Measurements from ENCODE around the gene RBM47. TPM values are rescaled to one million over a fixed set of nuclear protein-coding genes. Genes with fewer than 3 reads are reported as not detected.

Gene RBM47
- total and polyA plus RNA-seq, 2 experiments from 2014 or later = 35.6 to 139 TPM

GRCh38 chr4:40417941-40418340 is 211.7 kb downstream of the RBM47 start:
- no peak for ATAC-seq
- Mint-ChIP-seq H3K36me3 (ENCODE audit: low read depth) (peaks cover 24% of the 10 kb centered on the region), H3K27ac (no peak overlapping the region), H3K27me3 (ENCODE audit: insufficient read depth, low read depth, poor library complexity) (no peaks in the 10 kb centered on the region), H3K4me1 (no peaks in the 10 kb centered on the region), H3K9me3 (peaks cover 8% of the 10 kb centered on the region; the same call in 2 of the 3 replicates), H3K4me3 (no peak overlapping the region)
- Histone ChIP-seq H2AFZ (no peak overlapping the region), H3K9me2 (ENCODE audit: insufficient read depth) (no peaks in the 10 kb centered on the region), H3K4me3 (no peak overlapping the region), H3K4me2 (no peak overlapping the region), H3K27me3 (ENCODE audit: insufficient read depth) (no peaks in the 10 kb centered on the region), H3K36me3 (ENCODE audit: insufficient read depth) (peaks cover 11% of the 10 kb centered on the region), H3K79me2 (replicated peaks; ENCODE audit: insufficient read depth) (no peaks in the 10 kb centered on the region), H3K27ac (ENCODE audit: low read depth) (no peak overlapping the region), H4K20me1 (replicated peaks; ENCODE audit: insufficient read depth) (no peaks in the 10 kb centered on the region), H3K4me1 (ENCODE audit: insufficient read depth) (no peaks in the 10 kb centered on the region), H3F3A (replicated peaks; ENCODE audit: low read depth) (no peaks in the 10 kb centered on the region)
- no peak for DNase-seq (ENCODE audit: low spot score)
- TF ChIP-seq CREB1 (CRISPR knock-in tag; IDR thresholded peaks at IDR 0.05; ENCODE audit: low read depth) = no peak
- TF ChIP-seq JUNB (IDR thresholded peaks at IDR 0.05; ENCODE audit: unreplicated experiment) = no peak
- TF ChIP-seq REST (IDR thresholded peaks at IDR 0.05; ENCODE audit: unreplicated experiment) = no peak
- TF ChIP-seq POLR2AphosphoS5 (IDR thresholded peaks at IDR 0.05; ENCODE audit: low read depth) = no peak
- no peak for TF ChIP-seq NANOG (IDR thresholded peaks at IDR 0.05; ENCODE audit: borderline replicate concordance)
- no peak for TF ChIP-seq EZH2 (IDR thresholded peaks at IDR 0.05; ENCODE audit: low read depth, unreplicated experiment)
- TF ChIP-seq ETS1 (IDR thresholded peaks at IDR 0.05) = no peak
- no peak for TF ChIP-seq ZNF331 (CRISPR knock-in tag; IDR thresholded peaks at IDR 0.05; ENCODE audit: low read depth)
- no peak for TF ChIP-seq ZNF114 (CRISPR knock-in tag; IDR thresholded peaks at IDR 0.05)
- no peak for TF ChIP-seq STAT1 (IDR thresholded peaks at IDR 0.05; ENCODE audit: unreplicated experiment)
- no peak for TF ChIP-seq ZNF462 (CRISPR knock-in tag; IDR thresholded peaks at IDR 0.05)
- no peak for TF ChIP-seq CTCF (conservative IDR thresholded peaks at IDR 0.05; ENCODE audit: low read depth in 2 of 2)
- TF ChIP-seq EZH2phosphoT487 (IDR thresholded peaks at IDR 0.05; ENCODE audit: unreplicated experiment) = no peak

All from GM23338 (cell line).